Stimulated activated CD8-positive, alpha-beta memory T cell treated with anti-CD3 and anti-CD28 coated beads, Interleukin-12 subunit alpha, Interleukin-12 subunit beta, amount 100 ng/mL, for 1 hour (primary cell): Measurements from ENCODE around the gene OSBP2.
A peak's percentile ranks its signal among the peaks of the same experiment; 100 is the strongest.

ENCODE experiments used
- DNase-seq: peaks from one replicate; pipeline ENCODE4 v3.0.0-alpha.2; 2020; ENCODE audit warnings: low read depth

The OSBP2 gene, protein sequence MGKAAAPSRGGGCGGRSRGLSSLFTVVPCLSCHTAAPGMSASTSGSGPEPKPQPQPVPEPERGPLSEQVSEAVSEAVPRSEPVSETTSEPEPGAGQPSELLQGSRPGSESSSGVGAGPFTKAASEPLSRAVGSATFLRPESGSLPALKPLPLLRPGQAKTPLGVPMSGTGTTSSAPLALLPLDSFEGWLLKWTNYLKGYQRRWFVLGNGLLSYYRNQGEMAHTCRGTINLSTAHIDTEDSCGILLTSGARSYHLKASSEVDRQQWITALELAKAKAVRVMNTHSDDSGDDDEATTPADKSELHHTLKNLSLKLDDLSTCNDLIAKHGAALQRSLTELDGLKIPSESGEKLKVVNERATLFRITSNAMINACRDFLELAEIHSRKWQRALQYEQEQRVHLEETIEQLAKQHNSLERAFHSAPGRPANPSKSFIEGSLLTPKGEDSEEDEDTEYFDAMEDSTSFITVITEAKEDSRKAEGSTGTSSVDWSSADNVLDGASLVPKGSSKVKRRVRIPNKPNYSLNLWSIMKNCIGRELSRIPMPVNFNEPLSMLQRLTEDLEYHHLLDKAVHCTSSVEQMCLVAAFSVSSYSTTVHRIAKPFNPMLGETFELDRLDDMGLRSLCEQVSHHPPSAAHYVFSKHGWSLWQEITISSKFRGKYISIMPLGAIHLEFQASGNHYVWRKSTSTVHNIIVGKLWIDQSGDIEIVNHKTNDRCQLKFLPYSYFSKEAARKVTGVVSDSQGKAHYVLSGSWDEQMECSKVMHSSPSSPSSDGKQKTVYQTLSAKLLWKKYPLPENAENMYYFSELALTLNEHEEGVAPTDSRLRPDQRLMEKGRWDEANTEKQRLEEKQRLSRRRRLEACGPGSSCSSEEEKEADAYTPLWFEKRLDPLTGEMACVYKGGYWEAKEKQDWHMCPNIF

DNA sequence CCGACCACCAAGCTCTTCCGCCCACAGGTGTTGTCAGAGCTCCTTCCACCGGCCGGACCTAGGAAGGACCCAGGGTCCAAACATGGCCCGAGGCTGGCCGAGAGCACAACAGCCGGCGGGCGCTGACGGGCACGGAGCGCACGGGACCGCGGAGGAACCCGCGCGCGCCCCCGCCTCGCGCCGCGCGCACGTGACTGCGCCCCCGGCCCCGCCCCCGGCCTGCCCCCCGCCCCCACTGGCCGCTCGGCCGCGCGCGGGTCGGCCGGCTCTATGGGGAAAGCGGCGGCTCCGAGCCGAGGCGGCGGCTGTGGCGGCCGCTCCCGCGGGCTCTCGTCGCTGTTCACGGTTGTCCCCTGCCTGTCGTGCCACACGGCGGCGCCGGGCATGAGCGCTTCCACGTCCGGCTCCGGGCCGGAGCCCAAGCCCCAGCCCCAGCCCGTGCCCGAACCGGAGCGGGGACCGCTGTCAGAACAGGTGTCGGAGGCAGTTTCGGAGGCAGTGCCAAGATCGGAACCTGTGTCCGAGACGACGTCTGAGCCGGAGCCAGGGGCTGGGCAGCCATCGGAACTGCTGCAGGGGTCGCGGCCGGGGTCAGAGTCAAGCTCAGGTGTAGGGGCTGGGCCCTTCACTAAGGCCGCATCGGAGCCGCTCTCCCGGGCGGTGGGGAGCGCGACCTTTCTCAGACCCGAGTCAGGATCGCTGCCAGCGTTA, at the start of gene OSBP2:
Gene OSBP2, plus strand, starts transcription at position 235 of the 711 bp plus-strand sequence. Its CDS starts 36 bp downstream, at position 271.
- no peak for DNase-seq

- DNase-seq = no peak
These were observed 48.0 kb upstream of the OSBP2 start for GRCh38 chr22:30646518-30647160.

DNA sequence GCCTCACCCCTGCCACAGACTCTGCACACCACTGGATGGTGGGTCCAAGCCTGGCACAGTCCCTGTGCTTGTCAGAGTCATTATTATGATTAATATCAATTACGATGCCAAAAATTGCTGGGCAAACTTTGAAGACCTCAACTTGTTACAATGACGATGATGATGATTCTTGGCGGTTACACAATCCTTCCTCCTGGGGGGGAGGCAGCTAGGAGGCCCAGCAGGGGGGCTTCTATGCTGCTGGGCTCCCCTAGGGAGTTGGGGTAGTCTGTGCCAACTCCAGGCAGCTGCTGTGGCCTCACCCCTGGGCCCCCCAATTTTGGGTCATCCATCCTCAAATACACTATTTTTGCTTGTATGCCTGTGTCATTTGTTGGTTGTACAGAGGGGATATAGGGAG, 47.1 kb upstream of the OSBP2 start:
- no peak for DNase-seq

DNA sequence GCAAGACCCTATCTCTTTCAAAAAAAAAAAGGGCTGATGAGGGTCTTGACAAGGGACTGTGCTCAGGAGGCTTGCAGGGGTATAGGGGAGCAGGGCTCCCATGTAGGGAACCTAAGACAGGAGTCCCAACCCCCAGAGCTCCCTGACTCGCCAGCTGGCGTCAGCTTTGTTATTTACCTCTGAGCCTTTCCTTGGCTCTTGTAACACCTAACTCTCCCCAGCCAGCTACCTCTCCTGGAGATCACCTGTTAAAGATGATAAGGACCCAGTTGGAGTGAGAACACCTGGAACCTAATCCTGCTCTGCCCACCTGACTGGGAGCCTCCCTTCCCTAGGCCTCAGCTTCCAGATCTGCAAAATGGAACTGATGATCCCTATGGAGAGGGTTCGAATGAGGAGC, 45.8 kb upstream of the OSBP2 start:
- DNase-seq = no peak

- DNase-seq = peak; percentile 67
These were observed 45.2 kb upstream of the OSBP2 start for GRCh38 chr22:30649430-30650007.

GRCh38 chr22:30650508-30651116, 44.1 kb upstream of the OSBP2 start:
- DNase-seq = no peak

- no peak for DNase-seq
These were observed 41.8 kb upstream of the OSBP2 start for GRCh38 chr22:30652852-30653251.

- DNase-seq = no peak
These were observed 40.3 kb upstream of the OSBP2 start for GRCh38 chr22:30654361-30654760.

DNA sequence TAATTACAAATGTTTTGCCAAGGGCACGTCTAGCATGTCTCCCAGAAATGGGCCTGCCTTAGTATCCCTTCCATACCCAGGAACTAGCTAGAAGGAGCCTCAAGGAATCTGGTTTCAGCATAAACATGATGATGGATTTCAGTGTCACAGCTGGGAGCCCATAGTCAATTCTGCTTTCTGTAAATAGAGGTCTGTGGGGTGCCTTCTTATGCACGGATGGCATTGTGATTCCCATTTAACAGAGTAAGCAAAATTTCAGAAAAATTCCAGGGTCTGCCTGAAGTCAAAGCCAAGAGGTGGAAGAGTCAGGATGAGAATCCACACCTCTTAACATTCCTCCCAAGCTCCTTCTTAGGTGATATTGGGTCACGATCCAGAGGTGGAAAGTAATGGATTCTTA, 39.1 kb upstream of the OSBP2 start:
- no peak for DNase-seq

- DNase-seq = no peak
These were observed 32.6 kb upstream of the OSBP2 start for GRCh38 chr22:30662040-30662439.

GRCh38 chr22:30664798-30665197, 29.9 kb upstream of the OSBP2 start:
- no peak for DNase-seq

DNA sequence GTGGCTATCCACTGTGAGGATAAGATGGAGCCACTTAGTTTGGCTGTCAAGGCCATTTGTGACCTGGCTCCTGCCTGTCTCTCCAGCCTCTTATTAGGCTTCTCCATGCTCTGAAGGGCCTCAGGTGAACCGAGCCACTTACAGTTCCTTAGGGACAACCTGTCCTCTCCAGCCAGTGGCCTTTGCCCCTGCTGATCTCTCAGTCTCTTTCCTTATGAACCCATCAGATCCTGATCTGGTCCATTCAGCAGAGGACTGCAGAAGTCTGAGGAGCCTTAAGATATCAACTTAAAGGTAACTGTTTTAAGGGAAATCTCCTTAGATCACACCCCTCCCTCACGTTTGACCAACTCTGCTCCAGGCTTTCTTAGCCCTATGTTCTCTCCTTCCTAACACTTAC, 29.4 kb upstream of the OSBP2 start:
- DNase-seq = no peak

DNA sequence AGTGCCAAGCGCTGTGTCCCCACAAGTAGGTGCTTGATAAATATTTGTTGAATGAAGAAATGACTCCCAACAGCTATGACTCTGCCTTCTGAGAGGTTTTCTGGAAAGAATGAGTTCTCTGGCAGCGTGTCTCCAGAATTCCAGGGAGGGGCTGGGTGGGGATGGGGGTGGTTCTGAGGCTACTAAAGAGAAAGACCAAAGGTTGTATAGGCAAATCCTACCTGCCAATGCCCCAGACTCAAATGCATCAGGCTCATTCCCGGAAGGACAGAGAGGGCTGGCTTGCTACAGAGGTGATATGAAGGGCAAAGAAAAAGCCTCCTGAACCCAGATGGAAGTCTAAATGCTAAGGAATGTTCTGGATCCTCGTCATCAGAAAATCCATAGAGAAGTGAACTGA, 28.9 kb upstream of the OSBP2 start:
- no peak for DNase-seq

DNA sequence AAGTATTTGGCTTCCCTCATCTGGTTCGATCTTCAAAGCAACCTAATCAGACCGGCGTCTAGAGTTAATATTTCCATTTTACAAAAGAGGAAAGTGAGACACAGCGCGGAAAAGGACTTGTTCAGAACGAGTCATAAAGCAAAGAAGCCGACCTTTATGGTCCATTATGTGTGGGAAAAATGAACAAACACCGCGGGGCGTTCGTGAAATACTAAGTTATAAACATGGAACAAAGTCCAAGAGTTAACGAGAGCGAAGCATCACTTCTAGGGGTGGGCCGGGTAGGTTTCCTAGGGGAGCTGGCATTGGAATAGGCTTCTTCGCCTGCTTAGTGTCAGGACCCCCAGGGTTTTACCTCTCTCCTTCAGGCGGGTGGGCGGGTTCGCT, 27.6 kb upstream of the OSBP2 start:
- DNase-seq = no peak

- DNase-seq = peak; percentile 91
These were observed 26.9 kb upstream of the OSBP2 start, which contains the start of gene DUSP18 for GRCh38 chr22:30667494-30668385. TSS of gene DUSP18 (minus strand) at chr22:30667875. CDS start at chr22:30664003, 3,872 bp downstream.

- DNase-seq = no peak
These were observed 26.3 kb upstream of the OSBP2 start for GRCh38 chr22:30668386-30668710.

- DNase-seq = no peak
These were observed 23.6 kb upstream of the OSBP2 start for GRCh38 chr22:30671071-30671470.

DNA sequence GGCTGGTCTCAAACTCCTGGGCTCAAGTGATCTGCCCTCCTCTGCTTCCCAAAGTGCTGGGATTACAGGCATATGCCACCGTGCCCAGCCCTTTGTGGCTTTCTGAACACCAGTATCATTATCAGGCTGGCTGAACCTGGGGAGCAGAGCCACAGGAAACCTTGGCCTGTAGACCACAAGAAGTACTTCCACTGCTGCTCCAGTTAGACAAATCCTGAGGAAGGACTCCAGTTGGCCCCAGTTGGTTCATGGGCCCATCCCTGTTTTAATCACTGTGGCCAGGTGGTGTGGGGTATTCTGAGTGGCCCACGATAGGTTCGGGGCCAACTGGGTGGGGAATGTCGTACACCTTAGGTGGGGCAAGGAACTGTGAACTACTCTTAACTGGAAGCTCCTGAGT, 21.5 kb upstream of the OSBP2 start:
- DNase-seq = no peak

DNA sequence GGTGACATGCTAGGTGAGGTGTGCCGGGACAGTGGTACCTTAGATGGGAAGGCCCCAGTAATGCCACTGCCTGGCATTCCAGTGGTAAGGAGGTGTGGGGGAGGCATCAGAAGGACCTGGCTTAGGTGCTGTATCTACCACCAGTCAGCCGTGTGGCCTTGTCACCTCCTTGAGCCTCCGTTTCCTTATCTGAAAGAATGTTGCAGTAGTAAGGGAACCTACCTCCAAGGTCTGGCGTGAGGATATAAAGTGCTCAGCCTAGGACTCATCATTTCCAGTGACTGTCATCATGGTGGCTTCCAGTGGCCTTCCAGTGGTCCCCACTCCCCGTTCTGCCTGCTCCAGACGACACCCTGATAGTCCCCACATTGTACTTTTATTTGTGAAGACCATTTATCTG, 20.2 kb upstream of the OSBP2 start:
- DNase-seq = no peak

- DNase-seq = no peak
These were observed 19.2 kb upstream of the OSBP2 start for GRCh38 chr22:30675436-30675835.
